Inflammatory macrophage (primary cell): ENCODE results near the gene ST3GAL5.

Source experiments
- DNase-seq, 2 donors: peaks; one replicate each; pipeline ENCODE4 v3.0.0-alpha.2; 2020 to 2022

Gene ST3GAL5

DNA sequence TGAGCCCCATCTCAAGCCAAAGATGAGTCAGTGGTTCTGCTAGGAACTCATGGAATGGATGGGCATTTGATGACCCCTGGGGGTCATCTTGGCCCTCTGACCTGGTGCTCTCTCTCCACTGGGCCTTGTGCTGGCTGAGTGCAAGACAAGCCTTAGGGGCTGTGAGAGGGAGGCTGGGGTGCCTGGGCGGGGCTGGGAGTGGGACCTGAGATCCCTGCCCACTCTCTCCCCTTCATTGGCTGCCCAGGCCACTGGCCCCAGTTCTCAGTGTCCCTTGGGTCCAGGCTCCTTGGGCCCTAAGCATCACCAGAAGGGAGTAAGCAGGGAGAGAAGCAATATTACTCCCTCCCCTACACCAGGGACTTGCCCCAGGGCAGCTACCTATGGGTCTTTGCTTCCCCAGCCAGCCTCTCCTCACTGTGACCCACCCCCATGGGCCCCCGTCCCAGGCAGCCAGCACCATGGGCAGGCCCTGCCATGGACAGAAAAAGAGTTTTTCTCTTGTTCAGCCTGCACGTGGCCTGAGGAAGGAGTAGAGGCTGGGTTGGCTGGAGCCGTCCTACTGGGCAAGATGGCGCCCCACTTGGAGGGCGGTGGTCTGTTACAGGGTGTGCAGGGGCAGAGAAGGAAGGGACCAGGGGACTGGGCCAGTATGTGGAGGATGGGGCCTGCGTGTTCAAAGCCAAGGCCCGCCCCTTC lies 101.4 kb downstream of the ST3GAL5 start:
- no peak for DNase-seq
